Stimulated activated CD4-positive, alpha-beta T cell treated with anti-CD3 and anti-CD28 coated beads, Interleukin-12 subunit alpha, Interleukin-12 subunit beta, amount 100 ng/mL, for 48 hours (primary cell): ENCODE data around the gene IFNL4.
"Not testable (repeated sequence)": the region's sequence is repeated elsewhere in the genome, so short reads cannot be mapped to it uniquely, and the experiment has no call there.

ENCODE experiments used
- DNase-seq, 3 donors: peaks; one replicate each; pipeline ENCODE4 v3.0.0-alpha.2; 2020; ENCODE audit warnings: low read depth in 2 of 3, low spot score in 1 of 3

IFNL4 gene

GRCh38 chr19:39224910-39225309 is 23.7 kb downstream of the IFNL4 start:
- no peak for DNase-seq

DNA sequence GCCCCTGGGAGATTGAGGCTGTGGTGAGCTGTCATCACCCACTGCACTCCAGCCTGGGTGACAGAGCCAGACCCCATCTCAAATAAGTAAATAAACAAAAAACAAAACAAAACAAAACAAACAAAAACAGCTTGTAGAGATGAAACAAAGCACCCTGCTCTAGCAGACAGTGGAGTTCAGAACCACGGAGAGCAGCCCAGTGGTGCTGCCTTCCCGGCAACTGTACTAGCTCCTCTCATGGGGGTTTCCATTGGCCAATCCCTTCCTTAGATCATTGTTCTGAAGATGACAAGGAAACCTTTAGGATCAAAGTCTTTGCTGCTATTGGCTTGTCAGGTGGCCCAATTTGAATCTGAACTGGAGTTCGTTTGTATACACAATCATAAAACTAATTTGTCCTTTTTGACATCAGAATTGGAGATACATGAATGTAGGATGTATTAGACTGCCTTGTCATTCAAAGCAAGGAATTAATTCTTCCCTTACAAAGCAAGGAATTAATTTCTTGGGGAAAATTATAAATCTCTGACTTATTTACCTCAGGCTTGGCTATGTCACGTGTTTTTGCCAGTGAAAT is 24.9 kb downstream of the IFNL4 start:
- no peak for DNase-seq

GRCh38 chr19:39219108-39219507 is 29.5 kb downstream of the IFNL4 start:
- not testable (repeated sequence) for DNase-seq

GRCh38 chr19:39218230-39219007 is 30.2 kb downstream of the IFNL4 start:
- DNase-seq = no peak

- no peak for DNase-seq
These were observed 31.6 kb downstream of the IFNL4 start for GRCh38 chr19:39217094-39217493.

DNA sequence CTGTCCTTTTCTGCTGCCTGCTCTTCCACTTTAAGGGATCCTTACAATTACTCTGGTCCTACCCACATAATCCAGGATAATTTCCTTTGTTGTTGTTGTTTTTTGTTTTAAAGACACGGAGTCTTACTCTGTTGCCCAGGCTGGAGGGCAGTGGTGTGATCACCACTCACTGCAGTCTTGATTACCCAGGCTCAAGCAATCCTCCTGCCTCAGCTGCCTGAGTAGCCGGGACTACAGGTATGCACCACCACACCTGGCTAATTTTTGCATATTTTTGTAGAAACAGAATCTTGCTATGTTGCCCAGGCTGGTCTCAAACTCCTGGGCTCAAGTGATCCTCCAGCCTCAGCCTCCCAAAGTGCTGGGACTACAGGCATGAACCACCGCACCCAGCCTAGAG is 33.3 kb downstream of the IFNL4 start:
- not testable (repeated sequence) for DNase-seq

DNA sequence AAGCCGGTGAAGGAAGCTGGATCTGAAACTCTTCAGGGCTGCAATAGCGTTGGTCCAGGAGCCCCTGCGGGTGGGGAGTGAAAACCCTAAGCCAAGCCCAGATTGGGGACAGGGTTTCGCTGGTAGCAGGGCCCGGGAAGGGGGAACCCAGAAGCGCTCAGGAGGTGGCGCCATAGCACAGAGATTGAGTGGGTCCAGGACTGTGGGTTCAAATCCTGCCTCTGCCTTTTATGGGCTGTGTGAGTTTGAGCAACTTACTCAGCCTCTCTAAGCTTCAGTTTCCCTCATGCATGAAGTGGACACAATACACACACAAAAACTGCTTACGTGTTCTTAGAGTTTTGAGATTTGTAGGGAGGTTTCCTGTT is 36.3 kb downstream of the IFNL4 start:
- peak; percentile 46 to 70 (median 50) for DNase-seq

- DNase-seq = no peak
These were observed 36.8 kb downstream of the IFNL4 start for GRCh38 chr19:39211731-39212374.

GRCh38 chr19:39209196-39209595 is 39.5 kb downstream of the IFNL4 start:
- no peak for DNase-seq

- no peak for DNase-seq
These were observed 40.4 kb downstream of the IFNL4 start for GRCh38 chr19:39208175-39208795.

DNA sequence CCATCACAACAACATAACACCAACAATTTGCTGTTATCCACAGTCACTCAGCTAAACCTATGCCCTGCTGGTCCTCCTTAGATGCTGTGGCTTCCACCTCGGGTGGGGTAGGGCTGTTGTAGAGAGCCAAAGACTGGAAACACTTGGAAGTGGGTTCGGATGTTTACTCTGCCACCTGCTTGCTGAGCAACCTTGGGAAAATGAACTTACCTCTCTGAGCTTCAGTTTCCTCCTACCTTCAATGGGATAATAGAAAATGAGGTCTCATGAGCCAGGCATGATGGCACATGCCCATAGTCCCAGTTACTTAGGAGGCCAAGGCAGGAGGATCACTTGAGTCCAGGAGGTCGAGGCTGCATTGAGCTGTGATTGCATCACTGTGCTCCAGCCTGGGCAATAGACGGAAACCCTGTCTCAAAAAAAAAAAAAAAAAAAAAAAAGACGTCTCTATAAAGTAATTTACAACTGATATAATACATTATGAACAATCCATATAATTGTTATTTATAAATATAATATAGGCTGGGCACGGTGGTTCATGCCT is 41.3 kb downstream of the IFNL4 start:
- DNase-seq = no peak

- DNase-seq = no peak
These were observed 42.5 kb downstream of the IFNL4 start for GRCh38 chr19:39206122-39206521.

GRCh38 chr19:39205449-39205764 is 43.2 kb downstream of the IFNL4 start:
- DNase-seq = no peak

GRCh38 chr19:39203372-39204341 is 45.0 kb downstream of the IFNL4 start, which contains the start of gene SYCN:
SYCN (minus strand) TSS chr19:39204263; CDS start chr19:39204254, 9 bp downstream.
- DNase-seq = no peak

- no peak for DNase-seq
These were observed 45.7 kb downstream of the IFNL4 start for GRCh38 chr19:39202998-39203355.

- no peak for DNase-seq
These were observed 47.9 kb downstream of the IFNL4 start for GRCh38 chr19:39200803-39201115.

DNA sequence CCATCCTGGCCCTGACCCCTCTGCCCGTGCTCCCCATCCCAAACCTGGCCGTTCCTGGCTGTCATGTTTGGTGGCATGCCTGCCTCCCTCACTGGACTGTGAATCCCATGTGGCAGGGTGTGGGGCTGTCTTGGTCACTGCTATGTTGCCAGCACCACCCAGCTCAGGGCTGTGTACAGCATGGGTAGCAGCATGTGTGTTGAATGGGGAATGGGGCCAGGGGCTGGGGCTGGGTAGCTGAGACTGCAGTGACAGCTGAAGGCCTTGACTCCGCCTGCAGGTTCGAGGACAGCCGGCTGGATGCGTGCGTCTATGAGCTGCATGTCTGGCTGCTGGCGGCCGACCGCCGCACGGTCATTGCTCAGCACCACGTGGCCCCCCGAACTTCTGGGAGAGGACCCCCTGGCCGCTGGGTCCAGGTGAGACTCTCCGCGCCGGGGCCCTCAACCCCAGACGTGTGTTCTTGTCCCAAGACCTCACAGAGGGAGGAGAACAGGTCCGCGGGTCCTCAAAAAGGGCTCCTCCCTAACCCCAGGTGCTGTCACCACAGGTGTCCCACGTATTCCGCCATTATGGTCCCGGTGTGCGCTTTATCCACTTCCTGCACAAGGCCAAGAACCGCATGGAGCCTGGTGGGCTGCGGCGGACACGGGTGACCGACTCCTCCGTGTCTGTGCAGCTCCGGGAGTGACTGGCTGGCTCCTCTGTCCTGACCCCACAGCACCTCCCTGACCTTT is 48.4 kb downstream of the IFNL4 start:
- DNase-seq = no peak

- DNase-seq = no peak
These were observed 49.6 kb downstream of the IFNL4 start for GRCh38 chr19:39199025-39199424.

DNA sequence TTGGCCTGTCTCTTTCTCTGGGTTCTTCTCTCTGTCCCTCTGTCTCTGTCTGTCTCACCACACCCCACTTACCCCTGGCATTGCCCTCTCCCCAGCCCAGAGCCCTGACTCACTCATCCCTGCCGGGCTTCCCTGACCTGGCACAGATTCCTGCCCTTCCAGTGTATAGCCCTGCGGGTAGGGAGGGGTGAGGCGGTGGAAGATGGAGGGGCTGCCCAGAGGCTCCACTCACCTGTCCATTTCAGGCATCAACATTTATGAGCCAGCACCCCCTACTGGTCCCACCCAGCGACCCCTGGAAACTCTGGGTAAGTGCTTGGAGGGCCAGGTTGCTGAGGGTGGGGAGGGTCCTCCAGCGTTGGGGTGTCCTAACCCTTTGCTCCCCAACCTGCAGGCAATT is 50.8 kb downstream of the IFNL4 start:
- DNase-seq = no peak

GRCh38 chr19:39196860-39197562 is 51.6 kb downstream of the IFNL4 start, which contains the start of gene NCCRP1:
NCCRP1 (plus strand) TSS chr19:39196964; CDS start chr19:39196983, 19 bp downstream.
- DNase-seq = no peak
